WTC11 (cell line): ENCODE results near the gene CAVIN1. TPM values are rescaled to one million over a fixed set of nuclear protein-coding genes. Genes with fewer than 3 reads are reported as not detected.
A peak's percentile ranks its signal among the peaks of the same experiment; 100 is the strongest.

Experiments
- ATAC-seq: fragments of 200-7000 bp; cut with Tn5 transposase; 2 replicates; pipeline ENCODE4 v1.10.0; 2021; ENCODE audit warnings: mild to moderate bottlenecking, moderate library complexity
- CTCF ChIA-PET: fragments of 300-600 bp; sonication (Branson Sonifier 250); formaldehyde crosslinking; loops from one replicate; lab custom pipeline; 2021; ENCODE audit warnings: antibody characterized with exemption; lab: Charles Lee
- POLR2A ChIA-PET: fragments of 350-600 bp; sonication (Branson Sonifier 250); formaldehyde crosslinking; loops from one replicate; lab custom pipeline; 2021; ENCODE audit warnings: antibody characterized with exemption; lab: Charles Lee
- DNase-seq: peaks from one replicate; pipeline ENCODE4 v3.0.0; 2021; ENCODE audit warnings: low spot score
- H3K27ac Mint-ChIP-seq: 2 replicates; pipeline ENCODE4 v1.8.0; 2021; ENCODE audit warnings: mixed read lengths
- H3K27me3 Mint-ChIP-seq: 2 replicates; pipeline ENCODE4 v1.8.0; 2021; ENCODE audit warnings: low read depth, mild to moderate bottlenecking, moderate library complexity, mixed read lengths
- H3K36me3 Mint-ChIP-seq: 2 replicates; pipeline ENCODE4 v1.8.0; 2021; ENCODE audit warnings: mixed read lengths
- H3K4me1 Mint-ChIP-seq: 2 replicates; pipeline ENCODE4 v1.8.0; 2022; ENCODE audit warnings: mixed read lengths
- H3K4me3 Mint-ChIP-seq: 2 replicates; pipeline ENCODE4 v1.8.0; 2021; ENCODE audit warnings: mild to moderate bottlenecking, moderate library complexity, mixed read lengths
- H3K9me3 Mint-ChIP-seq: 2 replicates; pipeline ENCODE4 v1.8.0; 2021; ENCODE audit warnings: mixed read lengths
- ATF6 ChIP-seq: sonication (generic); formaldehyde crosslinking; IDR thresholded peaks from 2 replicates; pipeline ENCODE4 v1.8.1; 2023; ENCODE audit warnings: mild to moderate bottlenecking, missing genetic modification reagents
- E2F4 ChIP-seq: sonication (generic); formaldehyde crosslinking; IDR thresholded peaks from 2 replicates; pipeline ENCODE4 v1.8.1; 2022; ENCODE audit warnings: low read depth, mild to moderate bottlenecking, moderate library complexity, missing genetic modification reagents, borderline replicate concordance
- ELF4 ChIP-seq: sonication (generic); formaldehyde crosslinking; IDR thresholded peaks from 2 replicates; pipeline ENCODE4 v1.8.1; 2022; ENCODE audit warnings: low read depth, mild to moderate bottlenecking, moderate library complexity, missing genetic modification reagents
- GRHL2 ChIP-seq: fragments of 250-450 bp; sonication (Bioruptor Pico); IDR thresholded peaks from 2 replicates; pipeline ENCODE4 v1.8.0; 2022; ENCODE audit warnings: mild to moderate bottlenecking, moderate library complexity; ENCODE audit not compliant: insufficient replicate concordance, severe bottlenecking
- NR1H2 ChIP-seq: sonication (generic); formaldehyde crosslinking; IDR thresholded peaks from 2 replicates; pipeline ENCODE4 v1.9.0; 2021; ENCODE audit warnings: mild to moderate bottlenecking, moderate library complexity, missing genetic modification reagents
- PRDM15 ChIP-seq: sonication (generic); formaldehyde crosslinking; IDR thresholded peaks from 2 replicates; pipeline ENCODE4 v1.8.0; 2022; ENCODE audit warnings: missing genetic modification reagents
- TCF7 ChIP-seq: sonication (generic); formaldehyde crosslinking; IDR thresholded peaks from 2 replicates; pipeline ENCODE4 v1.8.0; 2022; ENCODE audit warnings: mild to moderate bottlenecking, low read depth, missing genetic modification reagents, moderate library complexity
- ZBTB43 ChIP-seq: sonication (generic); formaldehyde crosslinking; IDR thresholded peaks from 2 replicates; pipeline ENCODE4 v1.8.1; 2023; ENCODE audit warnings: mild to moderate bottlenecking, missing genetic modification reagents
- ZNF317 ChIP-seq: sonication (generic); formaldehyde crosslinking; IDR thresholded peaks from 2 replicates; pipeline ENCODE4 v1.8.1; 2023; ENCODE audit warnings: low read depth, mild to moderate bottlenecking, moderate library complexity, missing genetic modification reagents, borderline replicate concordance
- ZNF396 ChIP-seq: fragments of 250-450 bp; sonication (Bioruptor Pico); IDR thresholded peaks from 2 replicates; pipeline ENCODE4 v1.8.0; 2021; ENCODE audit warnings: mild to moderate bottlenecking, moderate library complexity, borderline replicate concordance
- total RNA-seq: library from RNA; stranded (reverse); gene quantifications from 3 replicates; pipeline ENCODE4 v1.2.3, GENCODE V29; 2021

The CAVIN1 gene
- total RNA-seq, 1 experiment from 2014 or later, result 24.6 TPM

GRCh38 chr17:42354956-42355843 lies 67.9 kb downstream of the CAVIN1 start:
- Mint-ChIP-seq H3K4me3 (no peak overlapping the region), H3K27ac (0 out of 2 replicates have a peak overlapping the region, but pooled peaks have one; percentile 13), H3K36me3 (no peaks in the 10 kb centered on the region), H3K9me3 (no peaks in the 10 kb centered on the region), H3K27me3 (no peaks in the 10 kb centered on the region), H3K4me1 (peaks cover 5% of the 10 kb centered on the region)
- POLR2A ChIA-PET, result no interaction called here
- ATAC-seq (no peak), DNase-seq (no peak)
- CTCF ChIA-PET, result interaction anchor here (0.7 to 1.3 kb wide), 2 partner anchors 68 to 162 kb away, joined by 3 read pairs; partner anchors contain the start of gene CAVIN1
- TF ChIP-seq ZNF396 (CRISPR knock-in tag), result no peak
- TF ChIP-seq ZNF317 (CRISPR knock-in tag), result no peak
- TF ChIP-seq E2F4 (CRISPR knock-in tag), result no peak
- TF ChIP-seq ATF6 (CRISPR knock-in tag), result no peak
- no peak for TF ChIP-seq GRHL2
- TF ChIP-seq NR1H2 (CRISPR knock-in tag), result no peak
- TF ChIP-seq ZBTB43 (CRISPR knock-in tag), result no peak
- TF ChIP-seq TCF7 (CRISPR knock-in tag), result no peak
- TF ChIP-seq ELF4 (CRISPR knock-in tag), result no peak
- no peak for TF ChIP-seq PRDM15 (CRISPR knock-in tag)

Other genes with a start within 250 kb of the CAVIN1 start
- 0.24 to 0.46 TPM (median 0.34 TPM) in 3 replicates for gene KCNH4, start 242.1 kb downstream of the CAVIN1 start, total RNA-seq
- gene HCRT, start 237.8 kb downstream of the CAVIN1 start, total RNA-seq, result not detected in 3 replicates
- gene GHDC, start 228.8 kb downstream of the CAVIN1 start, total RNA-seq, result 7.5 to 11.1 TPM (median 11.1 TPM) in 3 replicates
- 36.4 to 42.2 TPM (median 37.9 TPM) in 3 replicates for gene STAT5B, start 146.9 kb downstream of the CAVIN1 start, total RNA-seq
- 6.6 to 10.9 TPM (median 9.7 TPM) in 3 replicates for gene STAT5A, start 134.8 kb downstream of the CAVIN1 start, total RNA-seq
- 74.4 to 98.0 TPM (median 74.9 TPM) in 3 replicates for gene STAT3, start 34.8 kb downstream of the CAVIN1 start, total RNA-seq
- gene ATP6V0A1, start 35.6 kb upstream of the CAVIN1 start, total RNA-seq, result 49.7 to 55.2 TPM (median 50.9 TPM) in 3 replicates
- 28.9 to 39.3 TPM (median 30.4 TPM) in 3 replicates for gene NAGLU, start 113.0 kb upstream of the CAVIN1 start, total RNA-seq
- 1.5 to 1.6 TPM (median 1.5 TPM) in 3 replicates for gene HSD17B1, start 129.7 kb upstream of the CAVIN1 start, total RNA-seq
- 106 to 131 TPM (median 113 TPM) in 3 replicates for gene COASY, start 138.9 kb upstream of the CAVIN1 start, total RNA-seq
- gene MLX, start 143.8 kb upstream of the CAVIN1 start, total RNA-seq, result 26.9 to 34.9 TPM (median 30.1 TPM) in 3 replicates
- 20.1 to 23.3 TPM (median 21.6 TPM) in 3 replicates for gene PSMC3IP, start 154.5 kb upstream of the CAVIN1 start, total RNA-seq
- 39.8 to 43.2 TPM (median 40.4 TPM) in 3 replicates for gene RETREG3, start 186.1 kb upstream of the CAVIN1 start, total RNA-seq
- gene TUBG1, start 186.4 kb upstream of the CAVIN1 start, total RNA-seq, result 130 to 141 TPM (median 140 TPM) in 3 replicates
- 22.1 to 26.7 TPM (median 22.2 TPM) in 3 replicates for gene TUBG2, start 236.0 kb upstream of the CAVIN1 start, total RNA-seq